Measurements from ENCODE around the gene HTRA2. TPM values are rescaled to one million over a fixed set of nuclear protein-coding genes. Genes with fewer than 3 reads are reported as not detected.

Gene HTRA2
- polyA plus RNA-seq, 1 donor (not counting 4 experiments of a cell fraction or from before 2014, with no cell fraction given) = 25.5 TPM

GRCh38 chr2:74499940-74500577 is 29.7 kb upstream of the HTRA2 start:
- H4K20me1 ChIP-seq (ENCODE audit: control insufficient read depth, extremely low read depth, insufficient read depth, low read length) = no peaks in the 10 kb centered on the region
- H3K27me3 ChIP-seq (ENCODE audit: control insufficient read depth, extremely low read depth, insufficient read depth, low read length) = peaks cover 41% of the 10 kb centered on the region
- H2AFZ ChIP-seq (ENCODE audit: control insufficient read depth, low read length) = no peak overlapping the region
- H3K9me3 ChIP-seq (ENCODE audit: control insufficient read depth, low read depth, low read length) = no peaks in the 10 kb centered on the region
- peaks cover 3 to 5% of the 10 kb centered on the region in 2 experiments for H3K36me3 ChIP-seq (ENCODE audit: control insufficient read depth in 2 of 2, extremely low read depth in 1 of 2, insufficient read depth in 2 of 2, low read length in 2 of 2)
- no peaks in the 10 kb centered on the region for H3K9me1 ChIP-seq (ENCODE audit: control insufficient read depth, extremely low read depth, insufficient read depth, low read length)
- no peak for DNase-seq (ENCODE audit: low read depth, low spot score)
- H3K4me2 ChIP-seq (ENCODE audit: control insufficient read depth, extremely low read depth, insufficient read depth, low read depth, low read length) = no peak overlapping the region
- dilution Hi-C loops (cut with MboI; ENCODE audit: extremely low pct_ligation_motif_present, low sequenced_read_pairs) = no loop called here
- H3K9ac ChIP-seq (ENCODE audit: control insufficient read depth, extremely low read depth, insufficient read depth, low read length) = no peak overlapping the region
- no peak overlapping the region for H3K4me3 ChIP-seq (ENCODE audit: control insufficient read depth in 2 of 3, extremely low read depth in 1 of 3, insufficient read depth in 2 of 3, low read depth in 1 of 3, low read length in 3 of 3)
- H3K79me2 ChIP-seq (ENCODE audit: control insufficient read depth, insufficient read depth, low read length) = no peaks in the 10 kb centered on the region
- no peak overlapping the region for H3K27ac ChIP-seq (ENCODE audit: control insufficient read depth, insufficient read depth, low read length)
- FAIRE-seq = no peak
- peaks cover 33% of the 10 kb centered on the region for H3K4me1 ChIP-seq (ENCODE audit: control insufficient read depth, extremely low read depth, insufficient read depth, low read length)
- TF ChIP-seq CTCF (optimal IDR thresholded peaks at IDR 0.05 in 1 of 3, IDR thresholded peaks at IDR 0.05 in 1 of 3, conservative IDR thresholded peaks at IDR 0.05 in 1 of 3; ENCODE audit: extremely low read depth in 1 of 3, insufficient read depth in 2 of 3, low read length in 3 of 3) (no peak), EZH2 (IDR thresholded peaks at IDR 0.05; ENCODE audit: low read length) (no peak)

- H3K4me3 ChIP-seq (ENCODE audit: control insufficient read depth in 2 of 3, extremely low read depth in 1 of 3, insufficient read depth in 2 of 3, low read depth in 1 of 3, low read length in 3 of 3) = no peak overlapping the region
- dilution Hi-C loops (cut with MboI; ENCODE audit: extremely low pct_ligation_motif_present, low sequenced_read_pairs) = no loop called here
- no peak overlapping the region for H3K4me2 ChIP-seq (ENCODE audit: control insufficient read depth, extremely low read depth, insufficient read depth, low read depth, low read length)
- peaks cover 33% of the 10 kb centered on the region for H3K4me1 ChIP-seq (ENCODE audit: control insufficient read depth, extremely low read depth, insufficient read depth, low read length)
- no peak for DNase-seq (ENCODE audit: low read depth, low spot score)
- no peak overlapping the region for H3K9ac ChIP-seq (ENCODE audit: control insufficient read depth, extremely low read depth, insufficient read depth, low read length)
- no peak for FAIRE-seq
- H4K20me1 ChIP-seq (ENCODE audit: control insufficient read depth, extremely low read depth, insufficient read depth, low read length) = no peaks in the 10 kb centered on the region
- H3K79me2 ChIP-seq (ENCODE audit: control insufficient read depth, insufficient read depth, low read length) = peaks cover 3% of the 10 kb centered on the region
- no peak overlapping the region for H2AFZ ChIP-seq (ENCODE audit: control insufficient read depth, low read length)
- peaks cover 5 to 10% of the 10 kb centered on the region in 2 experiments for H3K36me3 ChIP-seq (ENCODE audit: control insufficient read depth in 2 of 2, extremely low read depth in 1 of 2, insufficient read depth in 2 of 2, low read length in 2 of 2)
- H3K27me3 ChIP-seq (ENCODE audit: control insufficient read depth, extremely low read depth, insufficient read depth, low read length) = peaks cover 41% of the 10 kb centered on the region
- H3K27ac ChIP-seq (ENCODE audit: control insufficient read depth, insufficient read depth, low read length) = no peak overlapping the region
- H3K9me3 ChIP-seq (ENCODE audit: control insufficient read depth, low read depth, low read length) = no peaks in the 10 kb centered on the region
- H3K9me1 ChIP-seq (ENCODE audit: control insufficient read depth, extremely low read depth, insufficient read depth, low read length) = no peaks in the 10 kb centered on the region
- TF ChIP-seq EZH2 (IDR thresholded peaks at IDR 0.05; ENCODE audit: low read length) (no peak), CTCF (optimal IDR thresholded peaks at IDR 0.05 in 1 of 3, IDR thresholded peaks at IDR 0.05 in 1 of 3, conservative IDR thresholded peaks at IDR 0.05 in 1 of 3; ENCODE audit: extremely low read depth in 1 of 3, insufficient read depth in 2 of 3, low read length in 3 of 3) (no peak)
These were observed 29.2 kb upstream of the HTRA2 start for GRCh38 chr2:74500578-74500946.

Measured in keratinocyte (primary cell).